Spleen (tissue), 11 donors: ENCODE results near the gene TEX13B. TPM values are rescaled to one million over a fixed set of nuclear protein-coding genes. Genes with fewer than 3 reads are reported as not detected.
"Not testable (repeated sequence)": the region's sequence is repeated elsewhere in the genome, so short reads cannot be mapped to it uniquely, and the experiment has no call there.

ENCODE experiments used
- DNase-seq: peaks from one replicate; pipeline ENCODE4 v3.0.0-alpha.2; 2020
- H3K27ac ChIP-seq, 8 donors: fragments of 200-600 bp; sonication (generic) in 7 of 8; 1 replicate in 4 of 8; 2 replicates in 4 of 8; pipeline versions ENCODE4 v1.5.0 to v1.8.0; 2016 to 2021; ENCODE audit warnings: inconsistent platforms in 4 of 8, mild to moderate bottlenecking in 4 of 8, moderate library complexity in 1 of 8
- H3K27me3 ChIP-seq, 7 donors: fragments of 200-600 bp; sonication (generic) in 6 of 7; replicated peaks in 1 of 7; 1 replicate in 4 of 7; 2 replicates in 3 of 7; pipeline versions ENCODE4 v1.5.0 to v1.8.0; 2016 to 2021; ENCODE audit warnings: inconsistent platforms in 3 of 7, mild to moderate bottlenecking in 1 of 7
- H3K36me3 ChIP-seq, 6 donors: fragments of 200-600 bp; sonication (generic) in 5 of 6; 1 replicate in 4 of 6; 2 replicates in 2 of 6; pipeline versions ENCODE4 v1.5.0 to v1.8.0; 2016 to 2021; ENCODE audit warnings: inconsistent platforms in 2 of 6
- H3K4me1 ChIP-seq, 6 donors: fragments of 200-600 bp; sonication (generic) in 5 of 6; 1 replicate in 3 of 6; 2 replicates in 3 of 6; pipeline versions ENCODE4 v1.5.0 to v1.8.0; 2016 to 2021; ENCODE audit warnings: inconsistent platforms in 3 of 6
- H3K4me3 ChIP-seq, 8 donors: fragments of 200-600 bp; sonication (generic) in 7 of 8; 1 replicate in 4 of 8; 2 replicates in 4 of 8; pipeline versions ENCODE4 v1.5.0 to v1.8.0; 2016 to 2021; ENCODE audit warnings: inconsistent platforms in 4 of 8, mild to moderate bottlenecking in 4 of 8, moderate library complexity in 2 of 8
- H3K9me3 ChIP-seq, 8 donors: fragments of 200-600 bp; sonication (generic) in 7 of 8; 1 replicate in 4 of 8; 2 replicates in 4 of 8; pipeline versions ENCODE4 v1.5.0 to v1.8.0; 2016 to 2021; ENCODE audit warnings: inconsistent platforms in 4 of 8
- CTCF ChIP-seq, 11 experiments: fragments of 200-600 bp in 7 of 11; fragments of 450-650 bp in 4 of 11; sonication (generic) in 4 of 11; IDR thresholded peaks in 8 of 11; conservative IDR thresholded peaks in 3 of 11; 1 replicate in 7 of 11; 2 replicates in 4 of 11; pipeline versions ENCODE4 v1.4.0 to v1.8.0; 2016 to 2021; ENCODE audit warnings: antibody characterized with exemption in 11 of 11, inconsistent platforms in 4 of 11, mild to moderate bottlenecking in 1 of 11
- POLR2A ChIP-seq, 3 donors: fragments of 450-650 bp; IDR thresholded peaks; one replicate each; pipeline ENCODE4 v1.5.1; 2017; ENCODE audit warnings: antibody characterized with exemption in 3 of 3, mild to moderate bottlenecking in 1 of 3
- POLR2AphosphoS5 ChIP-seq, 3 donors: sonication (generic); formaldehyde crosslinking; IDR thresholded peaks; one replicate each; pipeline ENCODE4 v1.5.1; 2017; ENCODE audit warnings: antibody characterized with exemption in 3 of 3
- WGBS, 5 donors: extraction: QIAGEN DNeasy Blood & Tissue Kit in 3 of 5; methylation state at CpG; one replicate each; pipeline versions ENCODE4 v1.1.5 to v1.1.7; 2013 to 2018; 5-methylcytosine and 5-hydroxymethylcytosine counted together
- intact Hi-C: fragments of 100-400 bp; cut with DNase I; formaldehyde crosslinking; loops from one replicate; pipeline ENCODE4 v1.15.0; 2023; ENCODE audit warnings: low total_unique reads
- polyA plus RNA-seq, 3 donors: library from polyadenylated mRNA; stranded (reverse); fragments of 200-250 nt; gene quantifications; one replicate each; pipeline ENCODE4 v1.2.1, GENCODE V29; 2013
- total RNA-seq, 7 donors: library from RNA; depleted of rRNA in 3 of 7; stranded (reverse); fragments of >200 nt in 3 of 7; fragmentation: NEBNext Ultra II Directional in 4 of 7; extraction: Animal tissue kit (Norgen Biotek cat#: 25700) in 4 of 7; gene quantifications; one replicate each; pipeline versions ENCODE4 v1.1.0 to v1.2.1, GENCODE V29; 2016 to 2021
- donor health status: healthy with polysubstance abuse.
- donor health status: DM: no; HTN: no; CAD: no; lungs with moderate emphysema.
- donor health status: DM: no; HTN: no; CAD: no.
- donor health status: Bipolar disorder and iron deficiency.
- donor health status: healthy.
- donor health status: DM: no; HTN: no; CAD: no.
- donor health status: DM: yes; HTN: yes; CAD: no.

The TEX13B gene
- total and polyA plus RNA-seq, 10 donors: not detected

- WGBS, 5 donors: 69 to 90% (median 79%) methylated on average over 3 to 4 of the region's 4 CpGs
Observed at GRCh38 chrX:107978071-107978470, 4.1 kb downstream of the TEX13B start.

GRCh38 chrX:107971636-107972035, 10.5 kb downstream of the TEX13B start:
- H3K4me1 ChIP-seq: no peaks in the 10 kb centered on the region
- H3K27me3 ChIP-seq: peaks cover 0 to 8% (median 0%) of the 10 kb centered on the region in 7 donors
- no peak overlapping the region for H3K27ac ChIP-seq
- no peaks in the 10 kb centered on the region for H3K36me3 ChIP-seq
- DNase-seq: no peak
- no peak overlapping the region for H3K4me3 ChIP-seq
- WGBS, 5 donors: 72 to 95% (median 78%) methylated on average over 3 of the region's 3 CpGs
- TF ChIP-seq POLR2AphosphoS5 (IDR thresholded peaks at IDR 0.05) (no peak), CTCF (IDR thresholded peaks at IDR 0.05 in 8 of 11, conservative IDR thresholded peaks at IDR 0.05 in 3 of 11) (no peak), POLR2A (IDR thresholded peaks at IDR 0.05) (no peak)
- no peaks in the 10 kb centered on the region for H3K9me3 ChIP-seq
- intact Hi-C loops: no loop called here

More at GRCh38 chrX:107978071-107978470, 4.1 kb downstream of the TEX13B start:
- intact Hi-C loops: no loop called here
- no peak for TF ChIP-seq POLR2AphosphoS5 (IDR thresholded peaks at IDR 0.05)
- TF ChIP-seq CTCF (IDR thresholded peaks at IDR 0.05 in 8 of 11, conservative IDR thresholded peaks at IDR 0.05 in 3 of 11): no peak
- TF ChIP-seq POLR2A (IDR thresholded peaks at IDR 0.05): no peak
- Histone ChIP-seq H3K4me1 (no peaks in the 10 kb centered on the region), H3K27me3 (peaks cover 0 to 8% (median 0%) of the 10 kb centered on the region in 7 donors), H3K27ac (no peak overlapping the region), H3K36me3 (no peaks in the 10 kb centered on the region), H3K4me3 (no peak overlapping the region), H3K9me3 (no peaks in the 10 kb centered on the region)
- DNase-seq: no peak

GRCh38 chrX:107970073-107970472, 12.1 kb downstream of the TEX13B start:
- no peak overlapping the region for H3K27ac ChIP-seq
- H3K27me3 ChIP-seq: peaks cover 0 to 8% (median 0%) of the 10 kb centered on the region in 7 donors
- no peaks in the 10 kb centered on the region for H3K9me3 ChIP-seq
- TF ChIP-seq POLR2AphosphoS5 (IDR thresholded peaks at IDR 0.05) (no peak), CTCF (IDR thresholded peaks at IDR 0.05 in 8 of 11, conservative IDR thresholded peaks at IDR 0.05 in 3 of 11) (no peak), POLR2A (IDR thresholded peaks at IDR 0.05) (no peak)
- intact Hi-C loops: no loop called here
- 58 to 76% (median 66%) methylated on average over 2 of the region's 2 CpGs for WGBS, 5 donors
- no peaks in the 10 kb centered on the region for H3K36me3 ChIP-seq
- no peaks in the 10 kb centered on the region for H3K4me1 ChIP-seq
- no peak for DNase-seq
- no peak overlapping the region for H3K4me3 ChIP-seq

GRCh38 chrX:107968623-107969022, 13.5 kb downstream of the TEX13B start:
- Histone ChIP-seq H3K9me3 (no peaks in the 10 kb centered on the region), H3K36me3 (no peaks in the 10 kb centered on the region), H3K27ac (no peak overlapping the region), H3K27me3 (peaks cover 0 to 8% (median 0%) of the 10 kb centered on the region in 7 donors), H3K4me3 (no peak overlapping the region), H3K4me1 (no peaks in the 10 kb centered on the region)
- intact Hi-C loops: no loop called here
- no peak for TF ChIP-seq POLR2AphosphoS5 (IDR thresholded peaks at IDR 0.05)
- no peak for TF ChIP-seq POLR2A (IDR thresholded peaks at IDR 0.05)
- TF ChIP-seq CTCF (IDR thresholded peaks at IDR 0.05 in 8 of 11, conservative IDR thresholded peaks at IDR 0.05 in 3 of 11): no peak
- no peak for DNase-seq
- 75 to 84% (median 80%) methylated on average over 5 of the region's 5 CpGs for whole genome bisulfite sequencing, 5 donors

DNA sequence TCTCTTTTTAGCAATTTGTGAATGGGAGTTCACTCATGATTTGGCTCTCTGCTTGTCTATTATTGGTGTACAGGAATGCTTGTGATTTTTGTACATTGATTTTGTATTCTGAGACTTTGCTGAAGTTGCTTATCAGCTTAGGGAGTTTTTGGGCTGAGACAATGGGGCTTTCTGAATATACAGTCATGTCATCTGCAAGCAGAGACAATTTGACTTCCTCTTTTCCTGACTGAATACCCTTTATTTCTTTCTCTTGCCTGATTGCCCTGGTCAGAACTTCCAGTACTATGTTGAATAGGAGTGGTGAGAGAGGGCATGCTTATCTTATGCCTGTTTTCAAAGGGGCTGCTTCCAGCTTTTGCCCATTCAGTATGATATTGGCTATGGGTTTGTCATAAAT, 26.8 kb downstream of the TEX13B start:
- H3K36me3 ChIP-seq, intact Hi-C loops, H3K9me3 ChIP-seq, H3K4me3 ChIP-seq, DNase-seq, H3K4me1 ChIP-seq, H3K27ac ChIP-seq: not testable (repeated sequence)
- H3K27me3 ChIP-seq: peaks cover 0 to 11% (median 0%) of the 10 kb centered on the region in 7 donors
